ENCODE measurements around the gene ZFX.
A peak's percentile ranks its signal among the peaks of the same experiment; 100 is the strongest.

Gene ZFX

DNA sequence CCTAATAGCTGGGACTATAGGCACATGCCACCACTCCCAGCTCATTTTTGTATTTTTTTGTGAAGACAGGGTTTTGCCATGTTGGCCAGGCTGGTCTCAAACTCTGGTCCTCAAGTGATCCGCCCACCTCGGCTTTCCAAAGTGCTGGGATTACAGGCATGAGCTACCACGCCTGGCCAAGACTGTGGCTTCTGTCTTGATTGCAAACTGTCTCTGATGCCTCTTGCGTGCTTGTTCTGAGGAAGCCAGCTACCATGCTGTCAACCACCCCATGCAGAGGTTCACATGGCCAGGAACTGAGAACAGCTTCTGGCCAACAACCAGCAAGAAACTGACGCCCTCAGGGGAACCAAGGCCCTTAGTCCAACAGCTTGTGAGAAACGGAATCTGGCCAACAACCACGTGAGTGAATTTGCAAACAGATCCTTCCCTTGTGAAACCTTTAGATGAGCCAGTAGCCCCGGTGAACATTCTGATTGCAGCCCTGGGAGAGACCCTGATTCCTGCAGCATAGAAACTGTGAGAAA, 93.2 kb downstream of the ZFX start:
- no peak for DNase-seq

DNA sequence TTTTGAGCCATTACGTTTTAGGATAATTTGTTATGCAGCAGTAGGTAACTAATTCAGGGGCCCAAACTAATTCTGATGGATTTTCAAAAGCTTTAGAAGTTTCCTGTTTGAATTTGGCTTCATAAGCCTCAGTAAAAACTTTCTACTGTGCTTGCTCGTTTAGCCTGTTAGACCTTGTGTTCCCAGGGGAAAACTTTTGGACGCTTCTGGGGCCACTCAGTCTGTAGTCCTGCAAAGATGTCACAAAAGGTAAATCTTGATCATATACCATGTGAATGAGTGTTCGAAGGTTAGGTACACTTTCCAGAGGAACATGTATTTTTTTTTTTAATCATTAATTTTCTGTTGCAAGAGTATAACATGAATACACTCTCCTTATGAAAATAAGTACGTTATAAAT, 93.7 kb downstream of the ZFX start:
- no peak for DNase-seq

DNA sequence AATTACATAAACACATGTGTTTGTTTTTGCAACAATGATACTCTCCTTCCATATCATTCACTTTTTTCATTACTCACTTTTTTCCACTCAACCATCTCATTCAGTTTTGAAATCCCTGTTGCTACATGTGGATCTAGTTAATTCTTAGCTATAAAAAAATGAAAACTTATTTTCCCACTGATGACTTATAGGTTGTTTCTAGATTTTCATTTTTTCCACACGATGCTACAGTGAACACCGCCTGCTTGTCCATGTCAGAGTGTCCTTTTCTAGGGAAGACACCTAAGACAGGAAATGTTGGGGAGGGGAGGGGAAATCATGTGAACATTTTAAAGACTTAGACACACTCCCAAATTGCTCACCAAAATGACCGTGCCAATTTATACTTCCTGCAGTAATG, 94.2 kb downstream of the ZFX start:
- DNase-seq: no peak

DNA sequence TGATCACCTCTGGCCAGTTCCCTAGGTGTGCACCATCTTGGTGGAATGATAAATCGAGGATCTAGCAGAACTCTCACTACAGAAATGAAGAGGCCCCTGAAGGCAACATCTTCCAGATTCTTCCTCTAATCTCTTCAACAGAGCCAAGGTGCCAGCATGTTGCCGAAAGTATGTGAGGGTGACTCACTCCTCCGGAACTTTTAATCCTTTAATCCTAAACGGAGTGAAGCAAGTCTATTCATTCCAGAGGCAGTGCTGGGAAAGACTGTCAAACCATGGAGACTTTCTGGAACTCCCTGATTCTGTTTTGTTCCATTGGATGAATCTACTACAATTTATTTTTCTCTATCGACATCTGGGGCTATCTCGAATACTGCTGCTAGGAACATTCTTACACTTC, 95.7 kb downstream of the ZFX start:
- peak; percentile 27 for DNase-seq

DNA sequence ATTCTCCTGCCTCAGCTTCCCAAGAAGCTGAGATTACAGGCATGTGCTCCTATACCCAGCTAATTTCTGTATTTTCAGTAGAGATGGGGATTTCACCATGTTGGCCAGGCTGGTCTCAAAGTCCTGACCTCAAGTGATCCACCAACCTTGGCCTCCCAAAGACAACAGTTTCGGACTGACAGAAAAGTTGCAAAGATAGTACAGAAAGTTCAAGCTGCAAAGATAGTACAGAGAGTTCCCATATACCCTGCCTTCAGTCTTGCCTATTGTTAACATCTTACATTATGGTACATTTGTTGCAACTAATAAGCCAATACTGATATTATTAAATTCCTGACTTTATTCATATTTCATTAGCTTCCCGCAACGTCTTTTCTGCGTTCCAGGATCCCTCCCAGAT, 98.5 kb downstream of the ZFX start:
- DNase-seq: no peak

DNA sequence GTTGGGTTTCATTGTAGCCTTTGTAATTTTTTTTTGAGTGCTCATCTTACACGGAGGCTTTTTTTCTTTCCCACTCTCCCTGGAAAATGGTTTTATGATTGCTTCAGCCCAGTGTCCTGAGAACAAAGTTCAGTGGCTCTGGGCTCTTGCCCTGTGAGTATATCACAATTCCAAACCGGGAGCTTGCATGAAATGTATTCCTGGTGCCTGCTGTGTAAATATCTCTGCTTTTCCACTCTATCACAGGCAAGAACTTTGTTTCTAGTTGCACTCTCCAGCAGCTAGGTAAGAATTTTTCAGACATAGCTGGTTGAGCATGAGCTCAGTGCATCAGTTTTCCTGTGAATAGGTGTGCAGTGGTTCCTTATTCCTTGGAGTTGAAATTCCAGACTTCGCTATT, 103.5 kb downstream of the ZFX start:
- no peak for DNase-seq

DNA sequence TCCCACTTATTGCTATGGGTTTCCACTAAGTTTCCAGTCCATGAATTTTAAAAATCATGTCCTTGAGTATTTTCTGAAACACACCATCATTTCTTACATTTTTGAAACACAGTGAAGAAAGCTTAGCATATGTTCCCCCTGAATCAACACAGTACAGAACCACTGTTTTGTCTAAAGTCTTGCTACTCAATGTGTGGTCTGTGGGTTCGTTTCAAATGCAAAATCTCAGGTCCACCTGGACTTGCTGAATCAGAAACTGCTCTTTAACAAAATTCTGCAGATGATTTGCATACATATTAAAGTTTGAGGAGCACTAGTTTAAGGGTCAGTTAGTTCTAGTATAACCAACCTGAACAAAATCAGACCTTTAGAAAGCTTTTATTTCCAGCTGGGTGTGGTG, 103.9 kb downstream of the ZFX start:
- no peak for DNase-seq

DNA sequence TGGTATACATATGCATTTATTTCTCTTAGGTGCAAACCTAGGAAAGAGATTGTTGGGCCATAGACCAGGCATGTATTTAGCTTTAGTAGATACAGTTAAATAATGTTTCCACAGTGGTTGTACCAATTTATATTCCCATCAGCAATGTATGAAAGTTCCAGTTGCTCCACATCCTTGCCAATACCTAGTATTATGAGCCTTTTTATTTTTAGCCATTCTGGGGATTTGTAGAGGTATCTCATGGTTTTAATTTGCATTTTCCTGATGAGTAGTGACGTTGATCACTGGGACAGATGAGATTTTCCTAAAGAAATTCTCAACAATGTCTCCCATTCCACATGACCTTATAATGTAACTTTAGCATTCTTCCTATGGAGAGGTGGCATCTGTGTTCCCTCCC, 107.5 kb downstream of the ZFX start:
- no peak for DNase-seq

DNA sequence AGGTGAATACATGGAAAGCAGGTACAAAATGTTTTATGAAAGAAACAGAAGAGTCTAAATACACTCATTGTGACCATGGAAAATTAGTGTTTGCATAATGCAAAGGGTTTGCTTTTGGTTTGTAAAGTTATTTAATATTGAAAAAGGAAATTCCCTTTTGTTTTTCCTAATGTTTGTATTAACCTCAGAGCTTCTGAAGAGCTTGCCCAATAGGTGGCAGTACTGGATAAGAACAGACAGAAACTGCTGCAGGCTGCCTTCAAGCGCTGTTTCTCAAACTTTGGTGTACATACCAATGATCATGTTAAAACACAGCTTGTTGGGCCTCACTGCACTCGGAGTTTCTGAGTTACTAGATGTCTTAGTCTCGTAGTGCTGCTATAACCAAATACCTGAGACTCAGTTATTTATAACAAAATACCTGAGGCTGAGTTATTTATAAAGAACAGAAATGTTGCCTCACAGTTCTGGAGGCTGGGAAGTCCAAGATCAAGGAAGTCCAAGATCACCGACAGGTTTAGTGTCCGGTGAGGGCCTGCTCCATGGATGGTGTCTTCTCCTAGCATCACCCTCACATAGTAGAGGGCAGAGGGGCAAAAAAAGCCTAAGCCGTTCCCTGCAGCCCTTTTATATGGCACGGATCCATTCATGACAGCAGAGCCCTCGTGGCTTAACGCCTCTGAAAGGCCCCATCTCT, 110.2 kb downstream of the ZFX start:
- peak; percentile 37 for DNase-seq

DNA sequence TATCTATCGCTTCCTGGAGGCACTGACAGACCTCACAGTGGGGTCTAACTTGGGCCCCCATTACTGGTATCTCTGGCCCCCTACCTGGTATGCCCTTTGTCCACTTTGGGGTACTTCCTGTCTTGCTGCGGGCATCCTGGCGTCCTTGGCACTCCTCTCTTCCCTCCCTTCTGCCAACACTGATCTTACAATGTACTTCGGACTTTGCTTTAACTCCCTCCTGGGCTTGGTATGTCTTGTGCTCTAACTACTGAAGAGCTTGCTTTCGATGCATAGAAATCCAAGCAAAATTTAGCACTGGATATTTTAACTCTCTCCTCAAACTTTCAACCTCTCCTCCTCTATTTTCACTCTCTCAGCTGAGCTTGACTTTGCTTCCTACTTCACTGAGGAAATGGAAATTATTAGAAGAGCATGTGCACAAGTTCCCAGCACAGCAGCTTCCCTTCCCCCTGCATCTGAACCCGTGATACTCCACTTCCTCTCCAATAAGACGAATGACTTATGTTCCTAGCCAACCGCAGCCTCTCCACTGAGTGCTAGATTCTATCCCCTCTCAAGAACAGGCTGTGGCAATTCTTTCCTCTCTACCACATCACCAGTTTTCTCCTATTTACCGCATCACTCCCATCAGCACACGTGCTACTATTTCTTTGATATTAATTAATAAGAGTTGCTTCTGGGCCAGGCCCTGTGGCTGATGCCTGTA, 111.5 kb downstream of the ZFX start:
- no peak for DNase-seq

DNA sequence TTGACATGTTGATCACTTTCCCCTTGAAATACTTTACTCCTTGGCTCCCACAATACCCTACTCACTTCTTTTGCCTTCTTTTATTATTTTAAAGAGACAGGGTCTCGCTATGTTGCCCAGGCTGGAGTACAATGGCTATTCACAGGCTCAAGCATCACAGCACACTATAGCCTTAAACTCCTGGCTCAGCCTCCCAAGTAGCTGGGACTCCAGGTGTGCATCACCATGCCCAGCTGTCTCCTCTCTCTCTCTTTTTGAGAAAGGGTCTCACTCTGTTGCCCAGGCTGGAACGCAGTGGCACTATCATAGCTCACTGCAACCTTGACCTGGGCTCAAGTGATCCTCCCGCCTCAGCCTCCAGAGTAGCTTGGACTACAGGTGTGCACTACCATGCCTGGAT, 112.8 kb downstream of the ZFX start:
- DNase-seq: no peak

DNA sequence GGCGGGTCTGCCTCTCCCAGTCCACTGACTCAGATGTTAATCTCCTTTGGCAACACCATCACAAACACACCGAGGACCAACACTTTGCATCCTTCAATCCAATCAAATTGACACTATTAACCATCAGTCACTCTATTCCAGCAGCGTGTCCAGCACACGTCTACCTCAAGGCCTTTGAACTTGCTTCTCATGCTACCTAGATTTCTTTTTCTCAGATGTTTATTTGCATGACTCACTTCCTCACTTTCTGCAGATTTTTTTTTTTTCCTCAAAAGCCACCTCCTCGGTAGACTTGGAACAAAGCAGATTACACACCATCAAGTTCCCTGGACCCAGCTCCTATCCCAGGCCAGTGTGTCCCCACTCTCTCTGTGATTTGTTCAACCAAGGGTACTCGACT, 114.9 kb downstream of the ZFX start:
- no peak for DNase-seq

All from 8988T (cell line).